SK-N-SH (cell line): Measurements from ENCODE around the gene PRICKLE2. TPM values are rescaled to one million over a fixed set of nuclear protein-coding genes. Genes with fewer than 3 reads are reported as not detected.

ENCODE experiments used
- CTCF ChIA-PET: fragments of 300-600, 350-600 bp; formaldehyde crosslinking; extraction: SDS; loops from one replicate; lab custom pipeline; 2021; lab: Yijun Ruan, JAX
- POLR2A ChIA-PET: fragments of 350-600 bp; sonication (Branson Sonifier 250); formaldehyde crosslinking; extraction: SDS; loops from one replicate; lab custom pipeline; 2020; ENCODE audit warnings: antibody characterized with exemption, inconsistent platforms; lab: Yijun Ruan, JAX
- DNase-seq: peaks from one replicate; pipeline ENCODE4 v3.0.0; 2012
- H2AFZ ChIP-seq: fragments of 200-600 bp; sonication (generic); 2 replicates; pipeline ENCODE4 v1.8.1; 2016; ENCODE audit warnings: antibody characterized with exemption, mild to moderate bottlenecking, low read depth
- H3F3A ChIP-seq: fragments of 200-600 bp; sonication (generic); replicated peaks from 2 replicates; pipeline ENCODE3; 2016; ENCODE audit warnings: antibody characterized with exemption, mild to moderate bottlenecking; ENCODE audit not compliant: insufficient read depth
- H3K27ac ChIP-seq, 2 experiments: fragments of 200-500 bp in 1 of 2; fragments of 200-600 bp in 1 of 2; sonication (Bioruptor generic) in 1 of 2; sonication (generic), shearing (Covaris generic) in 1 of 2; 2 replicates each; pipeline versions ENCODE4 v1.5.1 to v1.6.1; 2014 to 2016; ENCODE audit warnings: low read depth in 2 of 2, inconsistent platforms in 1 of 2, low read length in 1 of 2, mild to moderate bottlenecking in 1 of 2, mixed read lengths in 1 of 2
- H3K27me3 ChIP-seq: fragments of 200-600 bp; sonication (generic), shearing (Covaris generic); 2 replicates; pipeline ENCODE4 v1.6.1; 2016; ENCODE audit warnings: mixed run types; ENCODE audit not compliant: insufficient read depth
- H3K36me3 ChIP-seq, 2 experiments: fragments of 200-500 bp in 1 of 2; fragments of 200-600 bp in 1 of 2; sonication (Bioruptor generic) in 1 of 2; sonication (generic) in 1 of 2; replicated peaks in 1 of 2; 2 replicates each; pipeline versions ENCODE3 to v1.5.1; 2014 to 2016; ENCODE audit warnings: low read length in 1 of 2, mild to moderate bottlenecking in 1 of 2; ENCODE audit not compliant: insufficient read depth in 2 of 2, control insufficient read depth in 1 of 2
- H3K4me1 ChIP-seq, 2 experiments: fragments of 200-500 bp in 1 of 2; fragments of 200-600 bp in 1 of 2; sonication (Bioruptor generic) in 1 of 2; sonication (generic), shearing (Covaris generic) in 1 of 2; 2 replicates each; pipeline versions ENCODE4 v1.5.1 to v1.6.1; 2014 to 2016; ENCODE audit warnings: low read depth in 1 of 2, low read length in 1 of 2, mixed run types in 1 of 2; ENCODE audit not compliant: insufficient read depth in 2 of 2, control insufficient read depth in 1 of 2
- H3K4me2 ChIP-seq: fragments of 200-600 bp; sonication (generic), shearing (Covaris generic); 2 replicates; pipeline ENCODE4 v1.6.1; 2017; ENCODE audit warnings: mixed run types
- H3K4me3 ChIP-seq, 2 experiments: fragments of 200-500 bp in 1 of 2; fragments of 200-600 bp in 1 of 2; sonication (Bioruptor generic) in 1 of 2; sonication (generic), shearing (Covaris generic) in 1 of 2; 2 replicates each; pipeline versions ENCODE4 v1.5.1 to v1.8.1; 2014 to 2016; ENCODE audit warnings: low read depth in 2 of 2, inconsistent platforms in 1 of 2, low read length in 1 of 2, mild to moderate bottlenecking in 1 of 2, mixed read lengths in 1 of 2, moderate library complexity in 1 of 2
- H3K79me2 ChIP-seq: fragments of 200-600 bp; sonication (generic); 2 replicates; pipeline ENCODE4 v1.8.1; 2017; ENCODE audit warnings: mild to moderate bottlenecking; ENCODE audit not compliant: insufficient read depth
- H3K9ac ChIP-seq: fragments of 200-600 bp; sonication (generic); 2 replicates; pipeline ENCODE4 v1.6.1; 2017; ENCODE audit warnings: mixed run types
- H3K9me2 ChIP-seq: fragments of 200-600 bp; sonication (generic); 2 replicates; pipeline ENCODE4 v1.6.1; 2017; ENCODE audit warnings: mixed run types
- H3K9me3 ChIP-seq: fragments of 200-600 bp; sonication (generic); 2 replicates; pipeline ENCODE4 v1.6.1; 2017; ENCODE audit warnings: mixed run types, mild to moderate bottlenecking, moderate library complexity
- H4K20me1 ChIP-seq: fragments of 200-600 bp; sonication (generic); 2 replicates; pipeline ENCODE4 v1.6.1; 2017; ENCODE audit warnings: mild to moderate bottlenecking, mixed run types; ENCODE audit not compliant: insufficient read depth
- EP300 ChIP-seq, 2 experiments: IDR thresholded peaks; 2 replicates each; pipeline versions ENCODE4 v1.4.0 to v1.6.1; 2012; ENCODE audit warnings: borderline replicate concordance in 1 of 2, low read depth in 1 of 2, low read length in 1 of 2
- EZH2phosphoT487 ChIP-seq: fragments of 200-600 bp; sonication (generic); IDR thresholded peaks from 2 replicates; pipeline ENCODE4 v1.6.1; 2017; ENCODE audit warnings: low read depth, mixed run types, mild to moderate bottlenecking, antibody characterized with exemption, moderate library complexity, borderline replicate concordance
- FOSL2 ChIP-seq: IDR thresholded peaks from 2 replicates; pipeline ENCODE4 v1.4.0; 2012; ENCODE audit warnings: low read depth, mild to moderate bottlenecking, moderate library complexity, borderline replicate concordance
- FOXJ3 ChIP-seq: sonication (generic); formaldehyde crosslinking; IDR thresholded peaks from 2 replicates; pipeline ENCODE4 v1.5.1; 2020; ENCODE audit warnings: mild to moderate bottlenecking, missing genetic modification reagents
- IRF3 ChIP-seq: fragments of 150-350 bp; IDR thresholded peaks from 2 replicates; pipeline ENCODE4 v1.6.1; 2016; ENCODE audit warnings: mild to moderate bottlenecking, low read depth, low read length
- JUND ChIP-seq: IDR thresholded peaks from 2 replicates; pipeline ENCODE4 v1.4.0; 2012
- NRF1 ChIP-seq: IDR thresholded peaks from 2 replicates; pipeline ENCODE4 v1.6.1; 2012; ENCODE audit warnings: low read depth, mild to moderate bottlenecking, low read length
- PBX3 ChIP-seq: IDR thresholded peaks from 2 replicates; pipeline ENCODE4; 2012
- RAD21 ChIP-seq: IDR thresholded peaks from 2 replicates; pipeline ENCODE4 v1.6.1; 2012; ENCODE audit warnings: mild to moderate bottlenecking, low read length
- RFX5 ChIP-seq: IDR thresholded peaks from 2 replicates; pipeline ENCODE4 v1.6.1; 2012; ENCODE audit warnings: mild to moderate bottlenecking, improper control_type of control experiment, low read length
- SIN3A ChIP-seq: IDR thresholded peaks from 2 replicates; pipeline ENCODE4 v1.6.1; 2012; ENCODE audit warnings: low read depth, mild to moderate bottlenecking, low read length, moderate library complexity, borderline replicate concordance
- SMC3 ChIP-seq: IDR thresholded peaks from 2 replicates; pipeline ENCODE4 v1.6.1; 2012; ENCODE audit warnings: low read depth, low read length, improper control_type of control experiment
- TAF1 ChIP-seq: IDR thresholded peaks from 2 replicates; pipeline ENCODE4 v1.6.1; 2012; ENCODE audit warnings: low read depth, mild to moderate bottlenecking, low read length, moderate library complexity, borderline replicate concordance
- TCF12 ChIP-seq: IDR thresholded peaks from 2 replicates; pipeline ENCODE4 v1.4.0; 2012
- USF1 ChIP-seq: IDR thresholded peaks from 2 replicates; pipeline ENCODE4 v1.4.0; 2012; ENCODE audit warnings: low read depth, borderline replicate concordance
- YY1 ChIP-seq: IDR thresholded peaks from 2 replicates; pipeline ENCODE4 v1.4.0; 2012; ENCODE audit warnings: low read depth, mild to moderate bottlenecking
- WGBS: methylation state at CpG from one replicate; pipeline ENCODE4 v1.1.6; 2017; ENCODE audit warnings: low lambda C conversion rate; 5-methylcytosine and 5-hydroxymethylcytosine counted together
- polyA plus RNA-seq, 3 experiments: library from polyadenylated mRNA; depleted of rRNA; stranded (reverse); fragments of >200 nt; gene quantifications; 2 replicates each; pipeline ENCODE4 v1.2.3, GENCODE V29; 2012
- TF ChIP-seq, protein P1 (sequence below): fragments of 150-350 bp; IDR thresholded peaks from 2 replicates; pipeline ENCODE4 v1.6.1; 2017; ENCODE audit warnings: antibody characterized with exemption, low read length, low read depth, borderline replicate concordance
- TF ChIP-seq, protein P2 (sequence below): fragments of 200-600 bp; sonication (generic); IDR thresholded peaks from 2 replicates; pipeline ENCODE4 v1.6.1; 2017; ENCODE audit warnings: antibody characterized with exemption, mild to moderate bottlenecking, moderate library complexity
- TF ChIP-seq, protein P3 (sequence below): IDR thresholded peaks from 2 replicates; pipeline ENCODE4 v1.4.0; 2012; ENCODE audit warnings: low read depth, borderline replicate concordance

Gene PRICKLE2
- polyA plus RNA-seq, 1 of the 3 experiments (the other 2 are of a cell fraction) = 0.67 TPM

DNA sequence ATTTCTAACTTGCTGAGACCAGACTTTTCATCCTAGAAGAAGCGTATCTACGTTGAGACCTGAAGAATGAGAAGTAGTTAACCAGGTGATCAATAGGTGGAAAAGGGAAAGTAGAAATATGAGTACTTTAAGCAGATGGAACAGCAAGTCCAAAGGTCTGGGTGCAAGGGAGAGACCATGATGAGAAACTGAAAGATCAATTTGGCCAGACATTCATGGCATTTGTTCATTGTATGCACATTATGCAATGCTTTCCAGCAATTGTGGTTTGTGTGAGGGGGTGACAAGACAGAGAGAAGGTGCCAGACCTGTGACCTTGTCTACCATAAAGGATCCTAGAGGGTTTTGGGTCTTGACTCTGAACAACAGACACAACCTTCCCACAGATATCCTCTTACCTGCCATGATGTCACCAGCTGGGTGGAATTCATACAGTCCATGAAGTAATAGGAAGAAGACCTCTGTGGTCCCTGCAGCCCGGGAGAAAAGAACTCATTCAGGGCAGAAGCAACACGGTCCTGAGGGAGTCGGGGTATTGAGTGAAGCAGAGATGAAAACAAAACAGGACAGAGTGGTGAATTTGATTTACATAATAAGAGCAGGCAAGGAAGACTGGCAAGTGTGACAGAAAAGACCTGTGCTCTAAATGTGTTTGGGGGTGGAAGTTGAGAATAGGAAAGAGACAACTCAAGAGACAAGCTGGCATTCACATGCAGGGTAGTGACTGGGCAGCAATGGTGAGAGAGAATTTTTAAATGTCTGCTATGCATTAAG is 138.6 kb downstream of the PRICKLE2 start (continued):
- TF ChIP-seq, protein P1, sequence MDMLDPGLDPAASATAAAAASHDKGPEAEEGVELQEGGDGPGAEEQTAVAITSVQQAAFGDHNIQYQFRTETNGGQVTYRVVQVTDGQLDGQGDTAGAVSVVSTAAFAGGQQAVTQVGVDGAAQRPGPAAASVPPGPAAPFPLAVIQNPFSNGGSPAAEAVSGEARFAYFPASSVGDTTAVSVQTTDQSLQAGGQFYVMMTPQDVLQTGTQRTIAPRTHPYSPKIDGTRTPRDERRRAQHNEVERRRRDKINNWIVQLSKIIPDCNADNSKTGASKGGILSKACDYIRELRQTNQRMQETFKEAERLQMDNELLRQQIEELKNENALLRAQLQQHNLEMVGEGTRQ = no peak
- no peak for TF ChIP-seq SIN3A

DNA sequence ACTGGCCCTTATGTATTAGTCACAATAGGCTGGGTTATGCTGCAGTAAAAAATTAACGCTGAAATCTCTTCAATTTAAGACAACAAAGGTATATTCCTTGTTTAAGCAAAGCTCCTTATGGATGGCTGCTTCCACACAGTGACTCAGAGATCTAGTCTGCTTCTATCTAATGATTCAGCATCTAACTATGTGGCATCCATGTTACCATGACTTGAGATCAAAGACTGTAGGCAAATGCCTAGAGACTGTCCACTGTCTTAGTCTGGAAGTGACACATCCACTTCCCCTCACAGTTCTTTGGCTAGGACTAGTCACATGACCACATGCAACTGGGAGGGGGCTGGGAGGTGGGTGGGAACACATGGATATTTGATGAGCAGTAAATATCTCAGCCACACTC is 140.6 kb downstream of the PRICKLE2 start:
- H3K4me3 ChIP-seq = no peak overlapping the region
- H3K9ac ChIP-seq = no peak overlapping the region
- no peaks in the 10 kb centered on the region for H3K27me3 ChIP-seq
- H3K9me2 ChIP-seq = no peaks in the 10 kb centered on the region
- DNase-seq = no peak
- H4K20me1 ChIP-seq = no peaks in the 10 kb centered on the region
- H3K79me2 ChIP-seq = no peaks in the 10 kb centered on the region
- TF ChIP-seq USF1 (peak; percentile 36; the same call in 1 of the 2 replicates), YY1 (no peak), RFX5 (no peak), TAF1 (no peak), FOSL2 (peak; percentile 27; the same call in 1 of the 2 replicates), FOXJ3 (CRISPR knock-in tag) (no peak), SMC3 (no peak), JUND (peak; percentile 53), EP300 (IDR thresholded peaks at IDR 0.05; ENCODE audit: borderline replicate concordance in 1 of 2, low read depth in 1 of 2, low read length in 1 of 2) (no peak), IRF3 (no peak), RAD21 (no peak), NRF1 (no peak), EZH2phosphoT487 (no peak), PBX3 (no peak), TCF12 (no peak)
- TF ChIP-seq, protein P2, sequence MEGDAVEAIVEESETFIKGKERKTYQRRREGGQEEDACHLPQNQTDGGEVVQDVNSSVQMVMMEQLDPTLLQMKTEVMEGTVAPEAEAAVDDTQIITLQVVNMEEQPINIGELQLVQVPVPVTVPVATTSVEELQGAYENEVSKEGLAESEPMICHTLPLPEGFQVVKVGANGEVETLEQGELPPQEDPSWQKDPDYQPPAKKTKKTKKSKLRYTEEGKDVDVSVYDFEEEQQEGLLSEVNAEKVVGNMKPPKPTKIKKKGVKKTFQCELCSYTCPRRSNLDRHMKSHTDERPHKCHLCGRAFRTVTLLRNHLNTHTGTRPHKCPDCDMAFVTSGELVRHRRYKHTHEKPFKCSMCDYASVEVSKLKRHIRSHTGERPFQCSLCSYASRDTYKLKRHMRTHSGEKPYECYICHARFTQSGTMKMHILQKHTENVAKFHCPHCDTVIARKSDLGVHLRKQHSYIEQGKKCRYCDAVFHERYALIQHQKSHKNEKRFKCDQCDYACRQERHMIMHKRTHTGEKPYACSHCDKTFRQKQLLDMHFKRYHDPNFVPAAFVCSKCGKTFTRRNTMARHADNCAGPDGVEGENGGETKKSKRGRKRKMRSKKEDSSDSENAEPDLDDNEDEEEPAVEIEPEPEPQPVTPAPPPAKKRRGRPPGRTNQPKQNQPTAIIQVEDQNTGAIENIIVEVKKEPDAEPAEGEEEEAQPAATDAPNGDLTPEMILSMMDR = no peak
- TF ChIP-seq, protein P3, sequence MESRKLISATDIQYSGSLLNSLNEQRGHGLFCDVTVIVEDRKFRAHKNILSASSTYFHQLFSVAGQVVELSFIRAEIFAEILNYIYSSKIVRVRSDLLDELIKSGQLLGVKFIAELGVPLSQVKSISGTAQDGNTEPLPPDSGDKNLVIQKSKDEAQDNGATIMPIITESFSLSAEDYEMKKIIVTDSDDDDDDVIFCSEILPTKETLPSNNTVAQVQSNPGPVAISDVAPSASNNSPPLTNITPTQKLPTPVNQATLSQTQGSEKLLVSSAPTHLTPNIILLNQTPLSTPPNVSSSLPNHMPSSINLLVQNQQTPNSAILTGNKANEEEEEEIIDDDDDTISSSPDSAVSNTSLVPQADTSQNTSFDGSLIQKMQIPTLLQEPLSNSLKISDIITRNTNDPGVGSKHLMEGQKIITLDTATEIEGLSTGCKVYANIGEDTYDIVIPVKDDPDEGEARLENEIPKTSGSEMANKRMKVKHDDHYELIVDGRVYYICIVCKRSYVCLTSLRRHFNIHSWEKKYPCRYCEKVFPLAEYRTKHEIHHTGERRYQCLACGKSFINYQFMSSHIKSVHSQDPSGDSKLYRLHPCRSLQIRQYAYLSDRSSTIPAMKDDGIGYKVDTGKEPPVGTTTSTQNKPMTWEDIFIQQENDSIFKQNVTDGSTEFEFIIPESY = no peak
- POLR2A ChIA-PET = no interaction called here
- H3F3A ChIP-seq = peaks cover 6% of the 10 kb centered on the region
- CTCF ChIA-PET = no interaction called here
- peak overlapping the region in 1 of 2 experiments; percentile 6; a peak in 1 of 4 replicates for H3K27ac ChIP-seq
- H3K36me3 ChIP-seq = no peaks in the 10 kb centered on the region
- no peak overlapping the region for H2AFZ ChIP-seq
- peaks cover 3 to 7% of the 10 kb centered on the region in 2 experiments; a peak in 2 of 4 replicates for H3K4me1 ChIP-seq
- WGBS = 55% methylated on average over 1 of the region's 1 CpG
- no peaks in the 10 kb centered on the region; the same call in 1 of the 2 replicates for H3K9me3 ChIP-seq
- H3K4me2 ChIP-seq = no peak overlapping the region
